Spinal cord (tissue), 10 donors: ENCODE measurements around the gene JMJD6. TPM values are rescaled to one million over a fixed set of nuclear protein-coding genes. Genes with fewer than 3 reads are reported as not detected.
A peak's percentile ranks its signal among the peaks of the same experiment; 100 is the strongest.
"Not testable (repeated sequence)": the region's sequence is repeated elsewhere in the genome, so short reads cannot be mapped to it uniquely, and the experiment has no call there.

Experiments
- DNase-seq, 6 donors: peaks; one replicate each; pipeline versions ENCODE4 v3.0.0 to v3.0.0-alpha.2; 2013 to 2015; ENCODE audit warnings: low spot score in 6 of 6, low read depth in 4 of 6
- H3K27ac ChIP-seq: one replicate; pipeline ENCODE4 v1.5.1; 2013; ENCODE audit warnings: low read depth, low read length, control low read depth
- H3K27me3 ChIP-seq: one replicate; pipeline ENCODE4 v1.6.1; 2013; ENCODE audit warnings: low read length; ENCODE audit not compliant: control insufficient read depth, insufficient read depth
- H3K36me3 ChIP-seq: one replicate; pipeline ENCODE4 v1.6.1; 2013; ENCODE audit warnings: low read length; ENCODE audit not compliant: control insufficient read depth, insufficient read depth
- H3K4me1 ChIP-seq: one replicate; pipeline ENCODE4 v1.6.1; 2013; ENCODE audit warnings: low read length; ENCODE audit not compliant: control insufficient read depth, insufficient read depth
- H3K4me3 ChIP-seq: one replicate; pipeline ENCODE4 v1.5.1; 2013; ENCODE audit warnings: low read depth, low read length, control low read depth
- H3K9me3 ChIP-seq: one replicate; pipeline ENCODE4 v1.6.1; 2013; ENCODE audit warnings: low read length; ENCODE audit not compliant: control insufficient read depth, insufficient read depth
- WGBS: methylation state at CpG from one replicate; pipeline ENCODE4 v1.1.5; 2013; ENCODE audit warnings: missing lambda C conversion rate; ENCODE audit not compliant: insufficient coverage; 5-methylcytosine and 5-hydroxymethylcytosine counted together
- polyA plus RNA-seq, 2 donors: library from polyadenylated mRNA; unstranded; fragments of 120-200 nt; gene quantifications; one replicate each; pipeline ENCODE4 v1.2.1, GENCODE V29; 2013; ENCODE audit not compliant: insufficient read length in 2 of 2
- total RNA-seq, 2 donors: library from RNA; depleted of rRNA in 1 of 2; stranded (reverse); fragments of 120-200 nt in 1 of 2; fragments of >200 nt in 1 of 2; gene quantifications; one replicate each; pipeline versions ENCODE4 v1.2.3 to v1.2.4, GENCODE V29; 2013 to 2014
- donor health status: healthy.

JMJD6 gene
- total and polyA plus RNA-seq, 4 donors: 15.4 to 26.2 (median 17.5) TPM

- DNase-seq: no peak
- Histone ChIP-seq H3K4me3 (no peak overlapping the region), H3K27me3 (no peaks in the 10 kb centered on the region), H3K4me1 (peaks cover 15% of the 10 kb centered on the region), H3K27ac (no peak overlapping the region), H3K36me3 (peaks cover 87% of the 10 kb centered on the region), H3K9me3 (no peaks in the 10 kb centered on the region)
- 85% methylated on average over 4 of the region's 9 CpGs for WGBS
These were observed 5.5 kb downstream of the JMJD6 start for GRCh38 chr17:76720941-76721340.

GRCh38 chr17:76720211-76720610 is 6.2 kb downstream of the JMJD6 start:
- no peak for DNase-seq
- Histone ChIP-seq H3K36me3 (peaks cover 93% of the 10 kb centered on the region), H3K4me1 (peaks cover 8% of the 10 kb centered on the region), H3K9me3 (no peaks in the 10 kb centered on the region), H3K27ac (no peak overlapping the region), H3K4me3 (no peak overlapping the region), H3K27me3 (no peaks in the 10 kb centered on the region)
- WGBS: 95% methylated on average over 6 of the region's 9 CpGs

- Histone ChIP-seq H3K36me3 (peaks cover 85% of the 10 kb centered on the region), H3K9me3 (no peaks in the 10 kb centered on the region), H3K27ac (no peak overlapping the region), H3K27me3 (no peaks in the 10 kb centered on the region), H3K4me1 (no peaks in the 10 kb centered on the region), H3K4me3 (no peak overlapping the region)
- DNase-seq: no peak
- WGBS: 93% methylated on average over 16 of the region's 16 CpGs
These were observed 7.9 kb downstream of the JMJD6 start for GRCh38 chr17:76718516-76718915.

GRCh38 chr17:76716839-76717215 is 9.6 kb downstream of the JMJD6 start:
- Histone ChIP-seq H3K36me3 (peaks cover 78% of the 10 kb centered on the region), H3K9me3 (no peaks in the 10 kb centered on the region), H3K27ac (no peak overlapping the region), H3K4me1 (no peaks in the 10 kb centered on the region), H3K4me3 (no peak overlapping the region), H3K27me3 (no peaks in the 10 kb centered on the region)
- no peak for DNase-seq
- WGBS: no CpG with 5 or more reads among the region's 6 CpGs

- DNase-seq: peak in 1 of 6 donors; percentile 33
- Histone ChIP-seq H3K27me3 (no peaks in the 10 kb centered on the region), H3K36me3 (peaks cover 73% of the 10 kb centered on the region), H3K4me3 (no peak overlapping the region), H3K4me1 (peaks cover 3% of the 10 kb centered on the region), H3K27ac (no peak overlapping the region), H3K9me3 (no peaks in the 10 kb centered on the region)
- whole genome bisulfite sequencing: 70% methylated on average over 9 of the region's 13 CpGs
These were observed 10.1 kb downstream of the JMJD6 start for GRCh38 chr17:76716146-76716838.

- DNase-seq: no peak
- Histone ChIP-seq H3K9me3 (no peaks in the 10 kb centered on the region), H3K36me3 (peaks cover 65% of the 10 kb centered on the region), H3K27me3 (no peaks in the 10 kb centered on the region), H3K4me1 (peaks cover 7% of the 10 kb centered on the region), H3K27ac (no peak overlapping the region), H3K4me3 (no peak overlapping the region)
- 100% methylated on average over 2 of the region's 2 CpGs for WGBS
These were observed 10.9 kb downstream of the JMJD6 start for GRCh38 chr17:76715496-76715830.

- peak in 2 of 6 donors; percentile 76 to 82 for DNase-seq
- peaks cover 10% of the 10 kb centered on the region for H3K4me1 ChIP-seq
- H3K27ac ChIP-seq: no peak overlapping the region
- no peak overlapping the region for H3K4me3 ChIP-seq
- H3K27me3 ChIP-seq: no peaks in the 10 kb centered on the region
- WGBS: no CpG with 5 or more reads among the region's 4 CpGs
- H3K36me3 ChIP-seq: peaks cover 60% of the 10 kb centered on the region
- no peaks in the 10 kb centered on the region for H3K9me3 ChIP-seq
These were observed 11.4 kb downstream of the JMJD6 start for GRCh38 chr17:76714822-76715495.

- Histone ChIP-seq H3K36me3 (peaks cover 54% of the 10 kb centered on the region), H3K27ac (no peak overlapping the region), H3K4me1 (peaks cover 16% of the 10 kb centered on the region), H3K4me3 (no peak overlapping the region), H3K27me3 (no peaks in the 10 kb centered on the region), H3K9me3 (no peaks in the 10 kb centered on the region)
- no peak for DNase-seq
- WGBS: 86% methylated on average over 1 of the region's 5 CpGs
These were observed 12.1 kb downstream of the JMJD6 start for GRCh38 chr17:76714336-76714735.

- DNase-seq: no peak
- no peaks in the 10 kb centered on the region for H3K27me3 ChIP-seq
- no peak overlapping the region for H3K27ac ChIP-seq
- peaks cover 49% of the 10 kb centered on the region for H3K36me3 ChIP-seq
- H3K4me3 ChIP-seq: no peak overlapping the region
- no peaks in the 10 kb centered on the region for H3K9me3 ChIP-seq
- 97% methylated on average over 6 of the region's 7 CpGs for WGBS
- H3K4me1 ChIP-seq: peaks cover 22% of the 10 kb centered on the region
These were observed 12.6 kb downstream of the JMJD6 start for GRCh38 chr17:76713765-76714164.

GRCh38 chr17:76712321-76712720 is 14.1 kb downstream of the JMJD6 start:
- not testable (repeated sequence) for H3K27me3 ChIP-seq, DNase-seq, H3K4me3 ChIP-seq, H3K9me3 ChIP-seq, H3K27ac ChIP-seq
- peaks cover 37% of the 10 kb centered on the region for H3K36me3 ChIP-seq
- H3K4me1 ChIP-seq: peaks cover 36% of the 10 kb centered on the region
- 100% methylated on average over 1 of the region's 7 CpGs for WGBS
